HG02885 (cell line): Measurements from ENCODE around the gene SLC16A2.

Source experiments
- ATAC-seq: cut with Tn5 transposase; IDR thresholded peaks from one replicate; pipeline ENCODE4 v1.9.1; 2021; ENCODE audit warnings: mild to moderate bottlenecking; ENCODE audit not compliant: unreplicated experiment, poor library complexity

The SLC16A2 gene

DNA sequence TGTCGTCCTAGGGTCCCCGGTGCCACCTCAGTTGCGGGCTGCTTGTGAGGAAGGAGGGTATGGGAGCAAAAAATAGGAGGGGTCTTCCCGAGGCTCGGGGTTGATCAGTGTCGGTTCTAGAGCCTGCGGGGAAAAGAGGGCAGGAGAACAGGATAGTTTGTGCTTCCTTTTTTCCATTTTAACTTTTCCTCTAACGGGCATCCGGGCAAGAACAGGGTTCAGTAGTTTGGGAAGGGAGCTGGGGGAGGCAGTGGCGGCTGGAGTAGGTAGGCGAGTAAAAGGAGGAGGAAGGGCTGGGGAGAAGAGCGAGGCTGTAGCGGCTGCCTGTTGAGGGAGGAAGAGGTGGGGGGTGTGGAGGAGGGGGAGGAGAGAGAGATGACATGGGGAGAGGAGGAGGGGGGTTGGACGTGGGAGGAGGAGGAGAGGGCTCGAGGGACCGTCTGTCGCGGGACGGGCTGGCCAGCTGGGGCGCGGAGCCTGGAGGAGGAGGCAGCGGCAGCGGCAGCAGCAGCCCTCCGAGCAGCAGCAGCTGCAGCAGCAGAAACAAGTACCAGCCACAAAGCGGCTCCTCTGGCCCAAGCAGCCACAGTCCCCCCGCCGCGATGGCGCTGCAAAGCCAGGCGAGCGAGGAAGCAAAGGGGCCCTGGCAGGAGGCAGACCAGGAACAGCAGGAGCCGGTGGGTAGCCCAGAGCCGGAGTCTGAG, at the start of gene SLC16A2:
SLC16A2 (plus strand) TSS at position 458 of the 704 bp plus-strand sequence; CDS start at position 603, 145 bp downstream.
- ATAC-seq, result peak; percentile 54

DNA sequence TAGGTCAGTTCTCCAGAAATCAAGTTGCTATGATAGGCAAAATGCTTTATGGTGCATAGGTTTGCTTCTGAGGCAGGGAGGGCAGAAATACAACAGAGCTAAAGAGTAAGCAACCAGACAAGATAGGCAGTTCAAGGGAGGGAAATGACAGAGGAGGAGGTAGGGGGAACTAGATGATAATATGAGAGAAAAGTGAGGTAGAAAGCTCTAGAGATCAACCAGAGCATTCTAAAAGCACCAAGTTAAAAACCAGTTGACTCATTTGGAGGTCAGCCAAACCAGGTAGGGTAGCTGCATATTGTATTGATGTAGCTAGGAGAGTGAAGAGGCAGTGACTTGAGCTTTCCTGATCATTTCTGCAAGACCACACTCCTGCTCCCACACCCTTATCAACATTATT, 49.0 kb upstream of the SLC16A2 start:
- ATAC-seq, result no peak

DNA sequence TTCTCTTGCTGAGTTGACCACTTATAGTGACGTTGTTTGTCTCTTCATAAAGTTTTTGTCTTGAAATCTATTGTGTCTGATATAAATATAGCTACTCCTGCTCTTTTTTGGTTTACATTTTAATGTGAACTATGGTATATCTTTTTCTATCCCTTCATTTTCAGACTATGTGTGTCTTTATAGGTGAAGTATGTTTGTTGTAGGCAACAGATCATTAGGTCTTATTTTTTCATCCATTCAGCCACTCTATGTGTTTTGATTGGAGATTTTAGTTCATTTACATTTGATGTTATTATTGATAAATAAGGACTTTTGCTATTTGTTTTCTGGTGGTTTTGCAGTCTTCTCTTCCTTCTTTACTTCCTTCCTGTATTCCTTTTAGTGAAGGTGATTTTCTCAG, 44.0 kb upstream of the SLC16A2 start:
- no peak for ATAC-seq

DNA sequence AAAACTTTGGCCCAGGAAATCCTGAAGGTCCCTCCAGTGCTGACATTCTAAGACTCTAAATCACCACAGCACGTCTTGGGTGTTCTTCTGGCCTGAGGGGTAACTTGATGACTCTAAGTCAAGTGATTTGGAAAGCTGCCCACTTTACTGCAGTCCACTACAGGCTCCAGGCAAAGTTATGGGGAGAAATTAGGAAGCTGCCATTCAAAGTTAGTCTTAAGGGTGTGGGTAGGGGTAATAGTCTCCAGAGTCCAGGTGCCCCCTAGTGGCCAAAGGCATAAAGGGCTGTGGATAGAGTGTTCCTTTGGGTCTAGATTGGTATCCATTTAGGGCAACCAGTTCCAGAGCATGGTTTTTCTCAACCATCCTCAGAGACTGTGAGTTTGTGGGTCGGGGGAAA, 38.7 kb upstream of the SLC16A2 start:
- peak; percentile 88 for ATAC-seq

GRCh38 chrX:74383611-74384010, 37.7 kb upstream of the SLC16A2 start:
- ATAC-seq, result peak; percentile 65

GRCh38 chrX:74389016-74389722, 32.1 kb upstream of the SLC16A2 start:
- ATAC-seq, result no peak

DNA sequence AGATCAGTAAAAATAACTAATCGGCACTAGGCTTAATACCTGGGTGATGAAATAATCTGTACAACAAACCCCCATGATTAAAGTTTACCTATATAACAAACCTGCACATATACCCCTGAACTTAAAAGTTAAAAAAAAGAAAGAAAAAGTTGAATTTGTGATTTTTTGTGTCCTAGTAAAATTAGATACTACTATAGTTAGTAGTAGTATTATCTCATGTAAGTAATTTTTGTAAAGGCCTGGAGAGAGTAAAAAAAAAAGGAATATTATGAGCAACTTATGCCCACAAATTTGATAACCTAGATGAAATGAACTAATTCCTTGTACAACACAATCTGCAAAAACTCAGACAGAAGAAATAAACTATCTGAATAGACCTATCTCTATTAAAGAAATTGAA, 25.7 kb upstream of the SLC16A2 start:
- ATAC-seq, result no peak

- no peak for ATAC-seq
Observed at GRCh38 chrX:74405973-74406489, 15.3 kb upstream of the SLC16A2 start.

- ATAC-seq, result no peak
Observed at GRCh38 chrX:74408304-74408703, 13.0 kb upstream of the SLC16A2 start.

DNA sequence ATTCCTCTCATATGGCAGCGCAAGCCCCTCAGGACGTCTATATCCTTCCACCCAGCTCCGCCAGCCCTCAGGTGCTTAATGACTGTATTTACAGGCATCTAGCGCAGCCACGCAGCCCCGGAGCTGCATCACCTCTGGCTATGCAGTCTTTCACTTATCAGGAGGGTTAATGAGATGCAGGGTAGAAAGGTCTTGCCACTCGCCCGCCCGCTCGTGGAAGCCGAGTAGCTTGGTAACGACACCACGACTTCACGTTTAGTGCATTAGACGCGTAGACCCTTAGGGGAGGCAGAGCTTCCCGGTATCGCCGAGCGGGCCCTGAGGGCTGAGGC, 1.5 kb upstream of the SLC16A2 start:
- no peak for ATAC-seq

DNA sequence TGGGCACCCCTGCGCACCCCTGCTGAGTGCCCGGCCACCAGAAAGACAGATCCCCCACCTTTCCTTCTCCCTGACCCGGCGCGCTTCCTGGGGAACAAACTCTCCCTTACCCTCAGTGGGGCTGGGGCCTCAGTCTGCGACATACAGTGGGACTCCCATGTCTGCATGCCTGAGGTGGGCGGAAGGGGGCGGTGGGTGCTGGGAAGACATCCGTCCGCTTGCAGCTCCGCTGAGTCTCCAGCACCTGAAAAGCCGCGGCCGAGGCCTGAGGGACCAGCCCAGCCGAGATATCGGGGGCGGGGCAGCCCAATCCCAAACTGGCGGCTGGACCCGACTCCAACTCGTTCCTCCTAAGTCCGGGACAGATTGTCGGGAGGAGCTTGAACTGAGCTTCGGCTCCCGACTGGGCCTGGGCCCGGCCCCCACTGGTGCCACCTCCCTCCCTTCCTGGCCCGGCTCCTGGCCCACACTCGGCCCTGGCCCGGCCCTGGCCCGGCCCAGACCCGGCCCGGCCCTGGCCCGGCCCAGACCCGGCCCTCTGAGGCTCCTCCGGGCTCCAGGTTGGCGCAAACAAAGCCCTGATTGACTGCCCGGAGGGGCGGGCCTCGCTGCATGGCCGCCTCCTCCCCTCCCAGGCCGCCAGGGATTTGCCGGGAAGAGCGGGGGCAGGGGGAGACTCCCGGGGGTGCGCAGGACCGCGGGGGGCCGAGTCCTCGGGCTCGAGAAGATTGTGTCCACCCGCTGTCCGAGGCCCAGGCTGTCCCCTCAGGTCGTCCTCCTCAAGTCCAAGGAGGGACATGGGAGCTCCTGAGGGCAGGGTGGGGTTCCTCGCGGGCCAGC, 877 bp upstream of the SLC16A2 start:
- ATAC-seq, result no peak

DNA sequence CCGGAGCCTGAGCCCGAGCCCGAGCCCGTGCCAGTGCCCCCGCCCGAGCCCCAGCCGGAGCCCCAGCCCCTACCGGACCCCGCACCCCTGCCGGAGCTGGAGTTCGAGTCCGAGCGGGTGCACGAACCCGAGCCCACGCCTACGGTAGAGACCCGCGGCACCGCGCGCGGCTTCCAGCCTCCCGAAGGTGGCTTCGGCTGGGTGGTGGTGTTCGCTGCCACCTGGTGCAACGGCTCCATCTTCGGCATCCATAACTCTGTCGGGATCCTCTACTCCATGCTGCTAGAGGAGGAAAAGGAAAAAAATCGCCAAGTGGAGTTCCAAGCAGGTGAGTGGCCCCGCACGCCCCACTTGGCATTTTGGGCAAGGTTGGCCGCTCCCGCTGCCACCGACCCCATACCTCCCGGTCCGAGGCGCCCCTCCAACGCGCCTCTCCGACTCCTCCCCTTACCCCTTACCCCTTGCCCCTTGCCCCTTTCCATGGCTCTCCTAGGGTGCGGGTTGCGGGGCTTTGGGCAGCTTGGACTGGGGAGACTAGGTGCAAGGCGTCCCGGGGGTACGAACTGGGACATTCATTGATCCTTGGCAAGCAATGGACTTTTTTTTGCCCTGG, 553 bp downstream of the SLC16A2 start:
- ATAC-seq, result peak; percentile 2

DNA sequence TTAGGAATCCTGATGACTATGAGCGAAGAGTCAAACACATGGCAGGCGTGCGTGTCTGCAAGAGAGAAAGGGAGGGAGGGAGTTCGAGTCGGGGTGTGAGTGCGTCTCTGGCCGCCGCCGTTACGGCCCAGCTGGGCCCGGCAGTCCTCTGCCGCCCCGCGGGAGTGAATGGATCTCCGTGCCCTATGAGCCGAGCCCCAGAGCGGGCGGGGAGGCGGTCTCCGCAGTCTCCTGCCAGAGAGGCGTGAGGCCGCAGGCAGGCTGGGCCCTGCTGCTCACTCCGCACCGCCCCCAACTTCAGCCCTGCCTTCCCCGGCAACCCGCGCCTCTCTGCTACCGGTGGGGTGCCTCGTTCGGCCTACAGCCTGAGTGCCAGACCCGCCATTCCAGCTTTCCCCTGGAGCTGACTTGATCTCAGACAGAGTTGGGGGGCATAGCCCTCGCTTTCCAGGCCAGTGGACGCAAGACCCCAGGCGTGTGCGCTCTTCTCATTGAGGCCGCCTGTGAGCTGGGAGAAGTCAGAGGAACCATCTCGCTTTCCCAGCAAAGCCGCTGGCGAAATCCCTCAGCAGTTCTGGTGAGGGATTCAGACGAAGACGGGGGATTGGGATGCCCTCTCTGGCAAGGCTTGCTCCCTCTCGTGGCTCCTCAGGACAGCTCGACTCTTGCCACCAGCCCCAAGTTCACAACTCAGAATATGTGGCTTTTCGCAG, 1.4 kb downstream of the SLC16A2 start:
- no peak for ATAC-seq

GRCh38 chrX:74423289-74423998, 2.2 kb downstream of the SLC16A2 start:
- no peak for ATAC-seq

- ATAC-seq, result no peak
Observed at GRCh38 chrX:74426071-74426470, 4.8 kb downstream of the SLC16A2 start.

DNA sequence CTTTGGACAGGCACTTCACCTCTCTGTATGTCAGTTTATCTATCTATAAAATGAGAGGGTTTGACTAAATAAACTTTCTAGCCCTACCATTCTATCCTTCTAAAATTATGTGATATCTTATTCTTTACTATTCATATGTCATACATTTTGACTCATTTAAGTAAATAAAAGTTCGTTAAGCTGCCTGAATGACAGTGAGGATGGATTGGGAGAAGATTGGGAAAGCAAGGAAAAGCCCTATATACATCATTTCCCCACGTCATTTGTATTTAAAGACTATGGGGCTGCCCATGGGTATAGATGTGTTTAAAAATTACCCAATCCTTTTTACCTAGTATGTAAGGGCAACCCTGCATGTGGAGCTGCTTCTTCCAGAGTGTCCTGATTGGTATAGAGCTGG, 5.3 kb downstream of the SLC16A2 start:
- no peak for ATAC-seq

DNA sequence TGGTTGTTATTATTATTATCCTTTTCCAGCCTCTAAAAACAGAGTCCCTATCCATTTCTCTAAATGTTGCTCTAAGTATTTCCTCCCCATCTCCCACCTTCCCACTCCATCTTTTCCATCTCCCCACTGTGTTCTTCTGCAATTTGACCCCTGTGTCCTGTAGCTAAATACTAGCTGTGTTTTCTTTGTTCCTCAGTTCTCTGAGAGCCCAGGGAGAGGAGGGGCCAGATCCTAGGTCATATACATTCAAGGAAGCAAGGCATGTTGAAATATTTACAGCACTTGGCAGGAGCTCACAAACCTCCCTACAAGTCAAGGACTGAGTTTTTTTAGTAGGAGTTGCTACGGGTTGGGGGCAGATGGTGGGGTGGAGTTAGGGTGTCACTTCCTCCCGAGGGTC, 10.5 kb downstream of the SLC16A2 start:
- no peak for ATAC-seq

DNA sequence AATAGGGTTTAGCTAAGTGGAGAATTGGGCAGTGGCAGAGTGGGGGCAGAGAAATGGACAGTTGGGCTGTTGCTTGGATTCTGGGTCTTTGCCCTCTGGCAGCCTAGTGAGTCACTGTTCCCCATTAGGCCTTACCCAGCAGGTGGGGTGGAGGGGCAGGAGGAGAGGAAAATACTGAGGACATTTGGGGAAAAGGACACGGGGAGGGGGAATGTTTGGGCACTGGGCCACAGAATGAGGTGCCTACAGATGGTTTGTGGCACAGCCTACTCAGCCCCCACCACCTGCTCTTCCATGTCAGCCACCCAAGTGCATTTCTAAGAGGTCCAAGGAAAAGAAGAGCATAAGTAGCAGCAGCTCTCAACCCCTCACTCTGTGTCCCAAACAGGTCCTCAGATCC, 13.0 kb downstream of the SLC16A2 start:
- no peak for ATAC-seq

GRCh38 chrX:74437530-74437929, 16.2 kb downstream of the SLC16A2 start:
- no peak for ATAC-seq
